ENCODE results near the gene RARA.

The RARA gene

DNA sequence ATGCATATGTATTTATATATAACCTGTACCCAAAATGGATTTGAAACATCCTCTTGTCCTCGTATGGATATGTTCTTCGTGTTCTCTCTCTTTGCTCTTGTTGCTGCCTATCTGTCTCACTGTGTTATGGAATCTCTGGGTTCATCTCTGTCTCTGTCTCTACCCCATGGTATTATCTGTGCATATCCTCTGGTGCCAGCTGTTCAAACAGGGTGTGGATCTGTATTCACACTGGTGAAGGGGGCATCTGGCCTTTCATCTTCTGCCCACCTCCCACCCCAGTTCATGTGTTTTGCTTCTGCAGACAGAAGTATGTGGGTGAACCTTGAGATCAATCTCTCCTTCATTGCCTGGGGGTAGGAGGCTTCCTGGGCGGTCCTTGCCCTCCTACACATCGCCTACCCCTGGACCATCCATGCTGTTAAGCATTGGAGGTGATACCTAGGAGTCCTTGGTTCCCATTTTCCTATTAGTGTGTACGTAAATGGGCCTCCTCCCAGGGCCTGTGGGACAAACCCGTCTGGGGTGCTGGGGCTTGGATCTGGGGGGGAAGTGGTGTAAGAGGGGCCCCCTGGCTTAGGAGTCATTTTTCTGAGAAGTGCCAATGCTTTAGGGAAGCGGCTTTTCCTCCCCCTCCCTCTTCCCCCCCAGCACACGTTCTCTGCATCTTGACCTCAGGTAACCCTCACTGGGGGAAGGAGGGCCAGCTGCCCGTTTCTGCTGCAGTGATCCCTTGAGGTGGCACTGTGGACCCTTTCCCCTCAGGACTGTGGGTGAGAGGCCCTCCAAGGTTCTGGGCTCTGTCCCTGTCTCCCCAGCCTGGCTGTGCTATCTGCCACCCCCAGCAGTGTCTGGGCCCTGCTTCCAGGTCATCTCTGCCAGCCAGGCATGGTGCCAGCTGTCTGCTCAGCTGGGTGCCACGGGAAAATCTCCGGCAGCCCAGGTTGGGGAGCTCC lies 21.1 kb downstream of the RARA start:
- DNase-seq, result peak; percentile 37 to 52

DNA sequence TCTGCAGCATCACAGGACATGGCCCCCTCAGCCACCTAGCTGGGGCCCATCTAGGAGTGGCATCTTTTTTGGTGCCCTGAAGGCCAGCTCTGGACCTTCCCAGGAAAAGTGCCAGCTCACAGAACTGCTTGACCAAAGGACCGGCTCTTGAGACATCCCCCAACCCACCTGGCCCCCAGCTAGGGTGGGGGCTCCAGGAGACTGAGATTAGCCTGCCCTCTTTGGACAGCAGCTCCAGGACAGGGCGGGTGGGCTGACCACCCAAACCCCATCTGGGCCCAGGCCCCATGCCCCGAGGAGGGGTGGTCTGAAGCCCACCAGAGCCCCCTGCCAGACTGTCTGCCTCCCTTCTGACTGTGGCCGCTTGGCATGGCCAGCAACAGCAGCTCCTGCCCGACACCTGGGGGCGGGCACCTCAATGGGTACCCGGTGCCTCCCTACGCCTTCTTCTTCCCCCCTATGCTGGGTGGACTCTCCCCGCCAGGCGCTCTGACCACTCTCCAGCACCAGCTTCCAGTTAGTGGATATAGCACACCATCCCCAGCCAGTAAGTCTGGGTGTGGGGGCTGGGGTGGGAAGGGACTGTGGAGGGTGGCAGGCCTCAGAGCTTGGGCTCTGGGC lies 22.0 kb downstream of the RARA start:
- no peak for DNase-seq

DNA sequence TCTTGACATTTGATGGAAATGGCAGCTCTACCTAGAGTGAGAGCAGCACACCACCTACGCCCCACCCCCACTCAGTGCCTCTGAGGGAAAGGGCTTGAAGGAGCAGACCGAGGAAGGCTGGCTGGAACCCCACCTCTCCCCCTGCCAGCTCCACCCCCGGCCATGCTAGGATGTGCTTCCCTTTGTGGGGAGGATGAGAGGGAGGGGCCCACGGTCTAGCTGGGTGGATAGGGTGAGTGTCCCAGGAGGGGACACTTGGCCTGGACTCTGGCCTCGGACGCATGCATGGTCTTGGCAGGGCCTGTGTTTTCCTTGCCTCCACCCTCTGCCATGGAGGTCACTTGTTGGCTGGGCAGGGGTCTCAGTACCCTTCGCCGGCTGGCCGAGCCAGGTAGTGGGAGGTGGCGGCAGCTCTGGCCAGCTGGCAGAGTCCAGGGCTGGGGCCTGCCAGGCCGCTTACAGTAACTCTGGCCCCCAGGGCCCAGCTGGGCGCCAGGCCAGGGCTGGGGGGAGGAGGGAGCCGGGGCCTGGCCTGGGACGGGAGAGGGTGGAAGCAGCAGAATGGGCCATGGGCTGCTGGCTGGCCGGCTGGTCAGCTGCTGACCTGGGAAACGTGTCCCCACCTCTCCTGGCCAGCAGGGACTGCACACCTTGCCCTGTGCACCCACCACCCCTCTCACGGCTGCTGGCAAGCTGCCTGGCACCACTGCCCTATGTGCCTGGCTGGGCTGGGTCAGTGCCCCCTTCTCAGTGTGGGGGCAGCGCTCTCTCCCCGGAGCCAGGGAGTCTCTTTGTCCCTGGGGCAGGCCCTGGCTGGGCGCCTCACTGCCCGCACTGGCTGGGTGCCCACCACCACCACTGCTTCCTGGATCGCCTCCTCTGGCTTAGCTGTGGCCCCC lies 23.0 kb downstream of the RARA start:
- DNase-seq, result peak; percentile 30 to 61

GRCh38 chr17:40333781-40334448 lies 24.9 kb downstream of the RARA start:
- DNase-seq, result no peak

DNA sequence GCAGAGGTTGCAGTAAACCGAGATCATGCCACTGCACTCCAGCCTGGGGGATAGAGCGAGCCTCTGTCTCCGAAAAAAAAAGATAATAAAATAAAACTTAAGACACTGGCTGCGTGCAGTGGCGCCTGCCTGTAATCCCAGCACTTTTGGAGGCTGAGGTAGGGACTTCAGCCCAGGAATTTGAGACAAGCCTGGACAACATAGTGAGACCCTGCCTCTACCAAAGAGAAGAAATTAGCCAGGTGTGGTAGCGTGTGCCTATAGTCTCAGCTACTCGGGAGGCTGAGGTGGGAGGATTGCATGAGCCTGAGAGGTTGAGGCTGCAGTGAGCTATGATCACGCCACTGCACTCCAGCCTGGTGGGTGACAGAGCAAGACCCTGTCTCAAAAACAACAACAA lies 26.6 kb downstream of the RARA start:
- DNase-seq, result no peak

DNA sequence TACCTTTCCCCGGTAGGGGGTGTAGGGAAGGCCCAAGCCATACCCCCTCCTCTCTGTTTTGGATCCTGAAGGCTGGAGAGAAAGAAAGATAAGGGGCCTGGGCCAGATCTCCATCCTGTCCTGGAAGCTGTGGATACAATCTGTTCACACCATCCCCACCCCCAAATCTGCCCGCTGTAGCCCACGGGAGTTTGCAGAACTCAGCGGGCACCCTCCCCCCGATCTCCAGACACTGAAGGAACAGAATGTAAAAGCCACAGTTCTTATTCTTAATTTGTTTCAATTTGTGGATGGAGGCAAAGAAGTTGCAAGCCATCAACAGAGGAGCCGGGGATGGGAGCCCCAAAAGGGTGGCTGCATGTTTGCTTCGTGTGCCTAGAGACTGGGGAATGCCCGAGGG lies 28.4 kb downstream of the RARA start:
- DNase-seq, result no peak

- DNase-seq, result no peak
Measured at GRCh38 chr17:40338058-40338457, 29.1 kb downstream of the RARA start.

GRCh38 chr17:40338941-40339649 lies 30.1 kb downstream of the RARA start:
- DNase-seq, result no peak

DNA sequence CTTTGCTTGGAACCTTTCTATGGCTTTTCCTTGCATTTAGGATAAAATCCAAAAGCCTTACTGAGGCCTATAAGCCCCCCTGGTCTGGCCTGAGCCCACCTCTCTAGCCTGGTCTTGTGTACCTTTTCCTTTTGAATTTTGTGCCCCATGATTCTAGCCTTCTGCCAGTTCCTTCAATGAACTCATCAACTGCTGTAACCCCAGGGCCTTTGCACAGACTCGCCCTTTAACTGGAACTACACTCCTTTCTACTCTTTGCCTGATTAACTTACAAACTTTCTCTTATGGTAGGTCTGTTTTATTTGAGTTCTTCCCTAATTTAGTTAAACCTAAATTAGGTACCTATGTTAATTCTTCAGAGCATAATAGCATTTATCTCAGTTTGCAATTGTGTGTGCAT lies 31.3 kb downstream of the RARA start:
- no peak for DNase-seq

DNA sequence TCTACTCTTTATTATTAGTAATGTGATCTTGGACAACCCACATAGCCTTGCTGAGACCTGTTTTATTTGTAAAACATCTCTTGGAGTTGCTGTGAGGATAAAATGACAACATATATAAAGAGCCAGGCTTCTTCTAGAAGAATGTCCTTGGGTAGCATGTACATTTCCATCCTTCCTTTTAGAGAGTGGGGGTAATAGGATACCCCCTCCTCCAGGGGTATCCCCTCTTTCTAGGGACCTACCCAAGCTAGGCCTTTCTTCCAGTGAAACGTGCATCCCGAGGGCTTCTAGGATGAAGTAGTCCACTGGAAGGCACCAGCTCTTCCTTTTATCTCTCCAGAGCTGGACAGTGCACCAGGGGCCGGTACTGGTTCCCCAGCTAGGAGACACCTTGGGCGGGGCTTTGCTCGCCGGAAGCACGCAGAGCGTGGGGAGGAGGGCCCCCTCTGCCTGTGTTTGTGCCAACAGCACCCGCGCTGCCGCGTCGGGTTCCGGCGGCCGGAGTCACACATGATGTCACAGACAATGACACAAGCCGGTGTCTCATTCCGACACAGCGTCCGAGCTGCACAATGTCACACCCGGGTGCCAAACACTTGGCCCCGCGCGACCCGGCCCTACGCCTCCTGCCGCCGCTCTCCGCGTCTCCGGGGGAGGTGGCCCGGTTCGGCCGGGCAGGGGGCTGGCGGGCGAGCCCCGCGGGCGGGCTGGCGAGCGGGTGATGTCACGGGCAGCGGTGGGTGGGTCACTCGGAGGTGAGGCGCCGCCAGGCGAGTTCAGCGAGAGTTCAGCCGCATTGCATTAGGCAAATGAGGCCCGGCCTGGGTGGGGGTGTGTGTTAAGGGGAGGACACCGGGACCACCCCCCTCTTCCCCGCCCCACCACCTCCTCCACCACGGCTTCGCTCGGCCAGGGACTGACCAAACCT lies 32.2 kb downstream of the RARA start:
- DNase-seq, result peak; percentile 71 to 83

GRCh38 chr17:40341808-40342503 lies 33.0 kb downstream of the RARA start:
- DNase-seq, result no peak

DNA sequence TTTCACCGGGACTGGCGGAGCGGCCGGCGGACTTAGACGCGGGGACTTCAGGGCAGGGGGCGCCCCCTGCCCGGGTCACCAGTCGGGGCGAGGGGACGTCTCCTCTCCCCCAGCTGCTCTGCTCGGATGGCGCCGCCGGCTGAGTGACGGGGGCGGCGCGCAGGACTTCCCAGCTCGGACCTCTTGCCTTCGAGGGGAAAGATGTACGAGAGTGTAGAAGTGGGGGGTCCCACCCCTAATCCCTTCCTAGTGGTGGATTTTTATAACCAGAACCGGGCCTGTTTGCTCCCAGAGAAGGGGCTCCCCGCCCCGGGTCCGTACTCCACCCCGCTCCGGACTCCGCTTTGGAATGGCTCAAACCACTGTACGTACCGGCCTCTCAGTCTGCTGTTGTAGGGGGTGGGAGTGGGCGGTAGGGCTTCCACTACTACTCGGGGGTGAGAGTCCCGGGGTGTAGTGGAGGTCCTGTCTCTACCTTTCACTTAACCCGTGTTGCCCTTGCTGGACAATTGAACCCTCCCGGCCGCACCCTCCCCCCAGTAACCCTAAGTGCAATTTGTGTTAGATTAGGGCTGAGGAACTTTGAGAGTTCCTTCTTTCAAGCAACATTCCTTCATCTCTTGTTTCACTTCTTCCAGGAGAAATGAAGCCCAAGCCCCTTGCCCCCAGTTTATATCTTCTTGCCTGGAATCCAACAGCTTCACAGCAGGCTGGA lies 33.7 kb downstream of the RARA start:
- no peak for DNase-seq

GRCh38 chr17:40343219-40344119 lies 34.5 kb downstream of the RARA start:
- no peak for DNase-seq

GRCh38 chr17:40344421-40345160 lies 35.6 kb downstream of the RARA start:
- DNase-seq, result no peak

DNA sequence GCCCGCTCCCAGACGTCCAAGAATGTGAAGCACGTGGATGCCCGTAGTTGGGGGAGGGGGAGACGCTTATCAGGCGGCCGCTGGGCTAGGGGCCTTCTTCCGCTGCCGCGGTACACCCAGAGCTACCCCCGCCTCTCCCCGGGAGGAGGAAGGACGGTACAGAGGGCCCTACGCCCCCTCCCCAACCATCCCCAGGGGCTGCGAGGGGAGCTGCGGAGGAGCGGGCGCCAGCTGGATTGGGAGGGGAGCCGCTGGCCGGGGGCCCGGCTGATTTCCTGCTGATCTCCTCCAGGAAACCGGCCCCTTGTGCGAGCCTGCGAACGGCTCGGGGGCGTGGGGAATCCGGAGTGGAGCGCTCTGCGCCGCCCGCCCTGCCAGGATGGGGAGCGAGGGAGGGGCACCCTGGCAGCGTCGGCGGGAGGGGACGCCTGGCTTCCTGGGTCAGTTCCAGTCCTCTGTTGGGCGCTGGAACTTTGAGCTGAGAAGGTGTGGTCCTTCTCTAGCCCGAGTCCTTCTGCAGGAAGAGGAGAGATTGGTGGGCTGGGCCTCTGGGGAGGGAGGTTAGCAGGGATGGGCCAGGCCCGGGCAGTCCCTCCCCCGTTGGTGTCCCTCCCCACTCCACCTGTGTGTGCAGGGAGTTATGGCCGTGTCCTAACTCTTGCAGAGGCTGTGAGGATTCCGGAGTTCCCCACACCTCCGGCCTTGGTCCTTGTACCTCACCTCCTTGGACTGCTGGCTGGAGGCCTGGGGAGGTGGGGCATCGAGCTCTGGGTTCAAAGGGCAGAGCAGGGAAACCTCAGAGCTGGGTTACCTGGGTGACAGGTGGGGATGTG lies 36.4 kb downstream of the RARA start:
- no peak for DNase-seq

DNA sequence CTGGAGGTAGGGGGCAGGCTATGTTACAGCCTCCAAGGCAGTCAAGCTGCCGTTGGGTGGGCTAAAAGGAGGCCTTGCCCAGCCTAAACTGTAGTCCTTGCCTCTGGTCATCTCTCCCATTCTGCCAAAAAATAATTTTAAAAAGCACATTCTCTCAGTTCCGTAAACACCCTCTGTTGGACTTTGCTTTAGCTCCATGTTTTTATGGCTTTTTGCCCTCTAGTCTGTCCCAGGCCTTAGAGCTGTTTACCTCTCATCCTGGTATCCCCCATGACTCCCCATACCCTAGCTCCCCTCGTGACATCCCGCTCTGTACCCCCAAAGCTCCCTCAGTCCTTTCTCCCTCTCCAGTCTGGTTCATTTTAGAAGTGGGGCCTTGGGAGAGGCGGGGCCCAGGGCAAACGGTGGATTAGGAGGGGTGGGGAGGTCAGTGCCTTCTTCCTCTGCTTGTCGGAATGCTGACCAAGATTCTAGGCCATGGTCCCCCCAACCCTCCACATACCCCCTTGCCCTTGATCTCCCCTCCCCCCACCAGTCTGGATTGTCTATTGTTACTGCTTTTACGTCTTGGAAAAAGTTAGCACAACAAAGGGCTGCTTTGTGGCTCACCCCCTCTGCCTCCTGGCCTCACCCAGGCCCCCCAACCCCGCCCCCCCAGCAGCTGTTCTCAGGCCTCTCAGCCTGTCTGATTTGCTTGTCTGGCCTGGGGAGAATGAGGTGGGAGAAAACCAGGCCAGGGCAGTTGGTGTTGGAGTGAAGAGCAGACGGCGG lies 37.2 kb downstream of the RARA start:
- no peak for DNase-seq
